NCI-H2107 (cell line): ENCODE data around the gene IL24.

Experiments
- DNase-seq: peaks from one replicate; lab custom pipeline; 2025; lab: John Stamatoyannopoulos, UW

IL24 gene

DNA sequence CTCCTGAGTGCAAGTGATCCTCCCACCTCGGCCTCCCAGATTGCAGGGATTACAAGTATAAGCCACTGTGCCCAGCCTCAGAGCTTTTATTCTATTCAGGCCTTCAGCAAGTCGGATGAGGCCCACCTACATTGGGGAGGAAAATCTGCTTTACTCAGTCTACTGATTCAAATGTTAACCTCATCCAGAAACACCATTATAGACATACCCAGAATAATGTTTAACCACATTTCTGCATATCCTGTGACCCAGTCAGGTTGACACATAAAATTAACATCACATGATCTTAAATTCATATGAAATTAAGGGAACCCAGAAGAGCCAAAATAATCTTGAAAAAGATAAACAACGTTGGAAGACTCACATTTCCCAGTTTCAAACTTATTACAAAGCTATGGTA, 16.9 kb upstream of the IL24 start:
- no peak for DNase-seq

DNA sequence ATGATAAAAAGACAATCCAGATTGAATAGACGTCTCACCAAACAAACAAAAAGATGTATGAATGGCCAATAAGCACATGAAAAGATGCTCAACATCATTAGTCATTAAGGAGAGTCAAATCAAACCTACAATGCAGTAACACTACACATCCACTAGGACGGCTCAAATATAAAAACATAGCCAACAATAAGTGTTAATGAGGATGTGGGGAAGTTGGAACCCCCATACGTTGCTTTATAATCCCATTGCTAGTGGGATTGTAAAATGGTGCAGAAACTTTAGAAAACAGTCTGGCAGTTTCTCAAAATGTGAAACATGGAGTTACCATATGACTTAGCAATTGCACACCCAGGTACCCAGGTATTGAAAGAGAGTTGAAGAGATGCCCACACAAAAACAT, 14.7 kb upstream of the IL24 start:
- DNase-seq: no peak

DNA sequence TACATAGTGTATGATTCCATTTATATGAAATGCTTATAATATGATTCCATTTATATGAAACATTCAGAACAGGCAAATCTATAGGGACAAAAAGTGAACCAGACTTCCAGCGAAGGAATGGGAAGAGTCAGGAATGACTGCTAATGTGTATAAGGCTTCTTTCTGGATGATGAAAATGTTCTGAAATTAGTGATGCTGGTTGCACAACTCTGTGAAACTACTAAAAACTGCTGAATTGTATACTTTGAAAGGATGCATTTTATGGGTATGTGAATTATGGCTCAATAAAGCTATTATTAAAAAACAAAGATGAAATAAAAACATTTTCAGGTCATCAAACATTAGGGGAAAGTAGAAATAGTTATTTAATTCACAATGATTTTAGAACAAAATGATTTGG, 14.1 kb upstream of the IL24 start:
- no peak for DNase-seq

DNA sequence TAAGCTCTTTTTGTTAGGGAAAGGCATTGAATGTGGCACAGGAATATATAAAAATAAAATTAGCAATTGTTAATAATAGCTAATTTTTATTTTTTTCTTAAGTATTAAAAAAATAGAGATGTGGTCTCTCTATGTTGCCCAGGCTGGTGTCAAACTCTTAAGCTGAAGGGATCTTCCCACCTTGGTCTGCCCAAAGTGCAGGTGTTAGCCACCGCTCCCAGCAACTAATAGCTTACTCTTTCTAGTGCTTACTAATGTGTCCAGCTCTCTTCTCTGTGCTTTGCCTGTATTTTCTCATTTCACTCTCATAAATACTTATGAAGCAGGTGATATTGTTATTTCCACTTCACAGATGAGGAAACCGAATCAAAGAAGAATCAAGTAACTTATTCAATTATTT, 13.4 kb upstream of the IL24 start:
- DNase-seq: no peak

DNA sequence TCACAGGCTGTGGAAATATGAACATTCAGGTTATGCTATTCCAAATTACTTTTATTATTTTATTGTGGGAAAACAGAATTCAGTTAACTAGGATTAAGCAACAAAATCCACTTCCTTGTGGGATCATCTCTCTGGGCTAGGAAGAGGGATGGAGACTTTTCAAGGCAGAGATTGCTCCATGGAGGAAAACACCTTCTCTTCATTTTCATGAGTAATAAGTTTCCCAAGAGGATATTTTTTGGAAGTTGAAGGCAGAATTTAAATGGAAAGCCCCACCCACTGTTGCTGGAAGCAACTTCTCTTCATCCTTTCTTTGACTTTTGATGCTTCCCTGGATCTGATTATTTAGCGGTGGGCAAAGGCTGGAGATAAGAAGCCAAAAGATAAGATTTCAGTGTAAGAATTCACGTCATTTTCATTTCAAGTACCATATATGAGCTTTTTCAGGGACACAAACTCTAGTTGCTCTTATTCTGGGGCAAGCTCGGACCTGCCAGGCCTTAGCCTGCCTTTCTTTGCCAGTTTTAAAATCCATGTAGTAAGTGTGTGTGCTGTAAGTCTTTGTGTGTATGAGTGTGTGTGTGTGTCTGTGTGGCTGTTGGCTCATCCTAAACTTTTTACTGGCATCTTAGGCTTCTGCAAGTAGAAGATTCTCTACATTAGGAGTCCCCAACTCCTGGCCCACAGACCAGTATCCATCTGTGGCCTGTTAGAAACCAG, 11.7 kb upstream of the IL24 start:
- DNase-seq: no peak

DNA sequence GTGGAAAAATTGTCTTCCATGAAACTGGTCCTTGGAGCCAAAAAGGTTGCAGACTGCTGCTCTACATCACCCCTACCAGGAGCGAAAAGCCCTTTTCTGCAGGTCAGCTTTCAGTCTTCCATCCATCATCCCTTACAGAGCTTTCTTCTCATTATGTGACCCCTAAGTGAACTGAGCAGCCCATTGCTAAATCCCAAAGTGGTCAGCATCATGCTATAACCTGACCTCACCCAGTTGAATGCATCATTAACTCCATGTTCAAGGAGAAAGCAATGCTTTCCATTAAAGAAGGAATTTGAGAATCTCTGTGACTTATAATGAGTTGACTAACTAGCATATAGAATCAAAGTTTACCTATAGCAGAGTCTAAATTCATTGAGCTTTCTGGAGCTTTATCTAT, 10.4 kb upstream of the IL24 start:
- no peak for DNase-seq

DNA sequence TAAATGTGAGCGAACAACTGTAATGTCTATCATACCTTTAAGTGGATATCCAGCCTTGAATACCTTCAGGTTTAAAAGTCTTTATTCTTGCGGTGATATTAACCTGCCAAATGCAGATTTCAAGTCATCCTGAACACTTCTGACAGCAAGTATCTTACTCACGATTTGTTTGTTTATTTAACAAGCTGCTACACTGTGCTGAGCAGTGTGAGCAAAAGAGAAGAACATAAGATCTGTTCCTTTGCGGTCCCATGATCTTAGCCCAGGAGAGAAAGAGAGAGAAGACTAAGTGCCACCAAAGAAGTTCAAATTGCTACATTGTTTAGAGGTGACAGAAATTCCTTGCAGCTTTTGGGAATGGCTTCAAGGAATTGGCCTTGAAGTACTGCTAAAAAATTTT, 9.5 kb upstream of the IL24 start:
- no peak for DNase-seq

DNA sequence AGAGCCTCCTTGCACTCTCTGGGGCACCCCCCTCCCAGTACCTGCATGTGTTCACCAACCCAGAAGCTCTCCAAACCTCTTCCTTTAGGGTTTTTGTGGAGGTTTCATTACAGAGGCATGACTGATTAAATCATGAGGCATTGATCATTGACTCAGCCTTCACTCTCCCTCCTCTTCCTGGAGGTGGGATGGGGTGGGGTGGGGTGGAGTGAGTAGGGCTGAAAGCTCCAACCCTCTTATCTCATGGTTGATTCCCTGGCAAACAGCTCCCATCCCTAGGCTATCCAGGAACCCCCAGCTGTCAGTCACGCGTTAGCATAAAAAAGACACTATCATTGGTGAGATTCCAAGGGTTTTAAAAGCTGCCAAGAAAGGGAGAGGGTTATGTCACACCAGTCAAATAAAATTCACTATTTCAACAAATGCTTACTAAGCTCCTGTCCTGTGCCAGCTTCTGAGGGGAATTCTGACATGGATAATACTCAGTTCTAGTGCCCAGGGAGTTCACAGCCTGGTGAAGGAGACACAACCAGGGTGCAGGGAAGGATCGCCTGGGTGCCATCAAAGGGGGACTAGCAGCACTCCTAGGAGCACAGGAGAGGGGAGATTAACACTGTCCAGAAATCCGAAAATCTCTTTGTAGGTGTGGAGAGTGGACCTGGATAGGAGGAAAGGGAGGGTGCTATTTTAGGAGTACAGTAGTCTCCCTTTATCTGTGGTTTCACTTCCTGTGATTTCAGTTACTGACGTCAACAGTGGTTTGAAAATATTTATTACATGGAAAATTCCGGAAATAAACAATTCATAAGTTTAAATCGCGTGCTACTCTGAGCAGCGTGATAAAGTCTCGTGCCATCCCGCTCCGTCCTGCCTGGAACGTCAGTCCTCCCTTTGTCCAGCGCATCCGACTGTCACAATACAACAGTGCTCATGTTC, 6.8 kb upstream of the IL24 start:
- DNase-seq: no peak

DNA sequence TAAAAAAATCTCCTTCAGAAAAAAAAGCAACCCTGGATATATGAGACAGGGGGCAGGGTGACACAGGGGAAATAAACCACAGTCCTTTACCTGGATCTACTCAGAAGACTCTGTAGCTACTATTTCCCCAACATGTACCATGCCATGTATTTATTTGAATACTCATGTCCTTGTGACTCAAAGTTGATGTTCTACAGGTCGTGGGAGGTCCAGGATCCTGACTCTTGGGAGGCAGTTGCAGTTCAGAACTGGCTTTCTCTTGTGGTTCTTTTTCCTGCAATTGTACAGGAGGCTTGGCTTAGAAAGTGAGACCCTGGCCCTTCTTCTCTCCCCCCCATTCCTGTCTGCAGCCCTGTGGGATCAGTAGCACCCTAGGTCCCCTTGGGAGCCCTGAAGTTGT, 5.8 kb upstream of the IL24 start:
- no peak for DNase-seq

DNA sequence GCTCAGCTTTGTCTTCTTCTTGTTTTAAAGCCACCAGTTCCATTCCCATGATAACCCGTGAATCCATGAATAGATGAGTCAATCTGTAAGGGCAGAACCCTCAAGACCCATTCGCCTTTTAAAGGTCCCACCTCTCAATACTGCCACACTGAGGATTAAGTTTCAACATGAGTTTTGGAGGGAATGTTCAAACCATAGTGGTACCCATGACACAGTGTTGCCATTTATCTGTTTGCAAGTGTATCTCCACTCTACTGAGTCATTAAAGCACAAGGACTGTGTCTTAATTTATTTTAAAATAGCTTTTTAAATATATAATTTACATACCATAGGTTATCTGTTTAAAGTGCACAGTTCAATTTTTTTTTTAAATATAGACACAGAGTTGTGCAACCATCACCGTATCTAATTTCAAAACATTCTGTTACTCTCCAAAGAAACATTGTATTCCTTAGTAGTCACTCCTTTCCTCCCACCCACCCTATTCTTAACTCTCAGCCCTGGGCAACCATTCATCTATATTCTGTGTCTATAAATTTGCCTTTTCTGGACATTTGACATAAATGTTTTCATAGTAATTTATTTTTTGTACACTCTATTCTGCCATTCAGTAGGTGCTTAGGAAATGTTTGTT, 4.8 kb upstream of the IL24 start:
- DNase-seq: no peak

DNA sequence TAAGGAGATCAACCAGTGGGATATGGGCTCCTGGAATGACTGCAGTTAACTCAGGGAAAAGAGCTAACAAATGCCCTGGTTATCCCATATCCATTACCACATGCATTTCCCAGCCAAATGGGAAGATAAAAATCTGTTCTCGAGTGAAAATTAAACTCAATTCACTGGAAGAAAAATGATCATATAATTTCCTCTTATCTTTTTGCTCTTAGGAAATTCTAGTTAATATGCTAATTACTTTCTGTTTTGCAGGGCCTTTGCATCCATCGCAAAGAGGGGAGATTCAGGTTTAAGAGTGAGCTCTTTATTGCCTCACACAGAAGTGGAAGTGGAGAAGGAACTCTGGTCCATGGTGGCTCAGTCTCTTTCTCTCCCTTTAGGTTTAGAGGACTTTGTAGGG, 3.9 kb upstream of the IL24 start:
- DNase-seq: no peak

DNA sequence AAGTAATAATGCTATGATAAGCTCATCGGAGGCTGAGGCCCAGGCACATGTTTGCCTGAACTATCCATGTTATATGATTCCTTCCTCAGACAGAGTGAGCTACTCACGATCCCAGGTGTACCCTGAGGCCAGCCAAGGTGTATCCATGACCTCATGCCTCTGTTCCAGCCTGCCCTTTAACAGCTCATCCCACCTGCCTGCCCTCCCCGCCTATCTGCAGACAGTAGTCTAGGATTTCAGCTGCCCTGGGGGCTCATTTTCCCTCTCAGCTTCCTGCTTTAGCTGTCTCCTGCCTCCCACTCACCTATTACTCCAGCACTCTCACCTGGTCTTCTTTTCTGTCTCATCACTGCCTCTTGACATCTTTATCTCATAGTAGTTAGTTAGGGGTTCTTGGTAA, 1.9 kb upstream of the IL24 start:
- peak; percentile 80 for DNase-seq

DNA sequence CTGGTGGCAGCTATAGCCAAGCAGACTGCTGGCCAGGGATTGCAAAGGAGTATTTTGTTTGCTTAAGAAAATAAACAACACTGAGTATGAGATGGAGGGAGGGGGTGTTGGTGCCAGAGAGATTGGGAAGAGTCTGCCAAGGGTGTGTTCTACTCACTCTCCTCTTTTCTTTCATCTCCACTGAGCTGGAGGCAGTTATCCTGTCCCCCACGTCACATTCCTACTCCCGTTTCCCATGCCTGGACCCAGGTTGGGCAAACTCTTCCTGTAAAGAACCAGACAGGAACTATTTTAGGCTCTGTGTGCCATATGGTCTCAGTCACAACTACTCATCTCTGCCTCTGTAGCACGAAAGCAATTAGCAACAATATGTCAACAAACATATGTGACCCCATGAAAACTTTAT, 1.4 kb upstream of the IL24 start:
- no peak for DNase-seq

DNA sequence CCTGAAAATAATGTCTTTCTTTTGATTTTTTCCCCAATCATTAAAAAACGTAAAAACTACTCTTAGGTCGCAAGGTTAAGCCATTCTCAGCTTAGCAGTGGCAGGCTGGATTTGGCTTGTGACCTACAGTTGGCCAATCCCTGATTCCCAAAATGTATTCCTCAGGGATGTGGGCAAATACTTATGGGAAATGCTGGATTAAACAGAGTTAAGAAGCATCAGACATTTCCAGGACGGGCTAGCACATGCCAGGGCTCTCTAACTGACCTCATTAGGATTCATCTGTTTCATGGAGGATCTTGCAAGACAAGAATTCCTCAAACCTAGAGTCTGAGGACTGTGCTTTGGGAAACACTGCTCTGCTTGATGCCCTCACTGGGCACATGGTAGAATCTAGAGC, 982 bp upstream of the IL24 start:
- DNase-seq: no peak

DNA sequence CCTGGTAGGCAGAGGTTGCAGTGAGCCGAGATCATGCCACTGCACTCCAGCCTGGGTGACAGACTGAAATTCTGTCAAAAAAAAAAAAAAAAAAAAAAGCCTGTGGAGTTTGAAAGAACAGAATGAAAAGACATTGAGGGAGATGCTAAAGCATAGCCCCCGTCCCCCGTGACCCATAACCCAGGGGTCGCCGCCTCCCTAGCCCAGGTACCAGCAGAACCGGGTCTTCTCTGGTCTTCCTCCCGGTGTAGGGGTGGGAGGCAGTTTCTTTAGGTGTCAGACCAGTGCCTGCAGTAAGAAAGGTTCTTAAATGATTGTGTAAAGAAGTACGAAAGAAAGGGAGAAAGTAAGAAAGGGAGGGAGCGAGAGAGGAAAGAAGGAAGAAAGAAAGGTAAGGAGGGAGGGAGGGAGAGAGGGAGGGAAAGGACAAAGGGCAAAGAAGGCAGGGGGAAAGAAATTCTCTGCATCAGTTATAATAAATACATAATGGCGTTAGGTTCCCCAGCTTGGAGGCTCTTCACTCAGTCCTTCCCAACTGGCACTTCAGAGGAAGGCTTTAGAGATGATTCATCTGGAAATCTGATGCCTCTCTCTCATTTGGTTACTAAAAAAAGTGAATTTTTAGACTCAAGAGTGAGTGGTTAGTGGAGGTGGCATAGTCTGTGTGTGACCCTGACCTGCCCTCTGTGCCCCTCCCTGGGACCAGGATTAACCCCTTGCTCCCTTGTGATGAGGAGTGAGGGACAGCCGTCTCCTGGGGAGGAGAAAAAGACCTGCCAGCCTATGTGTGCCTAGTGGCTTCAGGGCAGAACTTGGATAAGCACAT, 1.1 kb downstream of the IL24 start:
- no peak for DNase-seq

DNA sequence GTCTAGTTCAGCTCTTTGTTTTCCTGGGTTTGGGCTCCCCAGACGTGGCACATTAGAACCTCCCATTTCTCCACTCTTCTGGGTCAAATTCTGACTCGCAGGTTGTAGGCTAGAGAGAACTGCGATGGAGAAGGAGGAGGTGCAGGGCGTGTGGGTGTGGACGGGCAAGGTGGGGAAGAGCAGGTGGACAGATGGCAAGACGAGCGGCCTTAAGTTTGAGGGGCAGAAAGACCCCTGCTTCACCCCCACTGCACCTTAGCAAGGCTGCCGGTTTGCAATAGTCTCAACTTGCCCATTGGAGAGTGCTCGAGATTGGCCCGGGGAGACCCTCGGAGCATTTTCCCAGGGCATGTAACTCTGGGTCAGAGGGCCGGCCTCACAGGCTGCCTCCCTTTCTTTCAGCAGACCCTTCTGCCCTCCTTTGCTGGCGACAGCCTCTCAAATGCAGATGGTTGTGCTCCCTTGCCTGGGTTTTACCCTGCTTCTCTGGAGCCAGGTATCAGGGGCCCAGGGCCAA, 1.7 kb downstream of the IL24 start:
- no peak for DNase-seq

DNA sequence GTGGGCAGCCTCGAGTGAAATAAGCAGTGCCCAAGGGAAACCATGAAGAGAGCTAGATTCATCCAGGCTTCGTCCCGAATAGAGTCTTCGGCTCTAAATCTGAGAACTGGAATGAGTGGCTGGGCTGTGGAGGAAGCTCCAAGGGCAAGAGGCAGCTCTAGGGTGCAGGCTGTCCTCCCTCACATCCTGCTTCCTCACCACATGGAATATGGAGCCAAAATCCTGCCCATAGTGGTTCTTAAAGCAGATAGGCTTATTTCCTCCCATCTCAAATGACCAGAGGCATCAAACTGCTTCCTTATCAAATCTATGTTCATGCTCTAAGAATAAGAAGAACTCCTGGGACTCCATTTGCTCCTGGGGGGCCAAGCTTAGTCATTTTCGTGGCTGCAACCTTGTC, 2.5 kb downstream of the IL24 start:
- no peak for DNase-seq

DNA sequence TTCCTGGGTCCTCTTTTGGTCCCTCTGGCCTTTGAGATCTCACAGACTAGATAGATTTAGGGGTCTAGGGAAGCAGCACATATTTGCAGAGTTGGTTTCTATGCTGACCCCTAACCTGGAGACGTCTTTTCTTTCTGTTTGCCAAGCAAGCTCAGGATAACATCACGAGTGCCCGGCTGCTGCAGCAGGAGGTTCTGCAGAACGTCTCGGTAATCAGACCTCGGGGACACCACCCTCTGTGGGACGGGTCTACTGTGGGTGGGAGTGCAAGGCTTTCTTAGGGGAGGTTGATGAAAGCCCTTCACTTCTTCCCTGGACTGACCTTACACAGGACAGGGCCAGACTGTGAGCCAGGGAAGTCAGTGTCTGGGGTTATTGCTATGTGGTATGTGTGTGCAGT, 2.9 kb downstream of the IL24 start:
- no peak for DNase-seq

DNA sequence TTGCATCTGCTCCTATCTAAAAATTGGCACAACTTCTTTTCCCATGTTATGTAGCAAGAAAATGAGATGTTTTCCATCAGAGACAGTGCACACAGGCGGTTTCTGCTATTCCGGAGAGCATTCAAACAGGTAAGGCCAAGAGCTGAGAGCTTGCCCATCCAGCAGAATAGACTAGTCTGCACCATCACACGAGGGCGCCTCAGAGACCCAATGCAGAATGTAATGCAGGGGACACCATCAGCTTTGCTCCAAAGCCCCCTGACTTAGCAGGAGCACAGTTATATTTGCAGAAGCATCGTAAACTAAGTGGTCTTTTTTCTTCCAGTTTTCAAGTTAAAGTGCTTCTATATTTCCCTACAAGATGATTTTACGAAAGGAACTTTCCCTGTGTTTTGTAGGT, 4.7 kb downstream of the IL24 start:
- no peak for DNase-seq

DNA sequence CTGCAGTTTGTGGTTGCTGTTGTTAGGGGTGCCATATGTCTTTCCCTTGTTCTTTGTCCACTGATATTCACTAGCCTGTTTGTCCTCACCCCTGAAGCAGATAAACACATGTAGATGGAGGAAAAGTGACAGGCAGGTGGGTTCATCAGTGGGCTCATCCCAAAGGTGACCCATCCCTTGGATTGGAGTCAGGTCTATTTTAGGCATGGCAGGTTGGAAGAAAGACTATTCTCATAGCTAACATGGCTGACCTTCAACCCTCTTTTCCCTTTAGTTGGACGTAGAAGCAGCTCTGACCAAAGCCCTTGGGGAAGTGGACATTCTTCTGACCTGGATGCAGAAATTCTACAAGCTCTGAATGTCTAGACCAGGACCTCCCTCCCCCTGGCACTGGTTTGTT, 5.5 kb downstream of the IL24 start:
- DNase-seq: no peak

DNA sequence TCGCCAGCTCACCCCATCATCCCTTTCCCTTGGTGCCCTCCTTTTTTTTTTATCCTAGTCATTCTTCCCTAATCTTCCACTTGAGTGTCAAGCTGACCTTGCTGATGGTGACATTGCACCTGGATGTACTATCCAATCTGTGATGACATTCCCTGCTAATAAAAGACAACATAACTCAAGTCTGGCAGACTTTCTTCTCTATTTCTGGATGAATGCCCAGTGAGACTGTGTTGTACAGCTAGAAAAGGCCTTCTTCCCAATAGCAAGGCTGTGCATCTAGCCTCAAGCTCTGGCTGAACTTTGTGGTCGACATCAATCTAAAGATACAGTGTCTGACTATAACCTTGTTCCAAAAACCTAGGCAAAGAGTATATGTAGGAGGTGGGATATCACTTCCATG, 6.4 kb downstream of the IL24 start:
- DNase-seq: no peak
